HUES6 (cell line): ENCODE data around the gene NF1.
"Not testable (repeated sequence)": the region's sequence is repeated elsewhere in the genome, so short reads cannot be mapped to it uniquely, and the experiment has no call there.

Experiments
- H3K27ac ChIP-seq: 2 replicates; pipeline ENCODE4 v1.7.0; 2013; ENCODE audit warnings: low read depth, mild to moderate bottlenecking, low read length, inconsistent platforms
- H3K27me3 ChIP-seq: 2 replicates; pipeline ENCODE4 v1.6.1; 2013; ENCODE audit warnings: low read length; ENCODE audit not compliant: control insufficient read depth, insufficient read depth
- H3K36me3 ChIP-seq: 2 replicates; pipeline ENCODE4 v1.6.1; 2013; ENCODE audit warnings: low read length; ENCODE audit not compliant: control insufficient read depth, insufficient read depth
- H3K4me1 ChIP-seq: 2 replicates; pipeline ENCODE4 v1.6.1; 2013; ENCODE audit warnings: low read length; ENCODE audit not compliant: control insufficient read depth, insufficient read depth
- H3K4me3 ChIP-seq: 2 replicates; pipeline ENCODE4 v1.5.1; 2013; ENCODE audit warnings: low read depth, low read length
- H3K9ac ChIP-seq: one replicate; pipeline ENCODE4 v1.6.1; 2013; ENCODE audit warnings: mild to moderate bottlenecking, low read length
- H3K9me3 ChIP-seq: 2 replicates; pipeline ENCODE4 v1.6.1; 2013; ENCODE audit warnings: low read depth, low read length; ENCODE audit not compliant: control insufficient read depth, insufficient read depth

The NF1 gene

GRCh38 chr17:31369266-31369665 lies 274.5 kb downstream of the NF1 start:
- H3K4me3 ChIP-seq, result no peak overlapping the region
- H3K9me3 ChIP-seq, result no peaks in the 10 kb centered on the region
- H3K36me3 ChIP-seq, result peaks cover 11% of the 10 kb centered on the region
- no peaks in the 10 kb centered on the region for H3K27me3 ChIP-seq
- H3K4me1 ChIP-seq, result no peaks in the 10 kb centered on the region
- H3K27ac ChIP-seq, result no peak overlapping the region
- no peak overlapping the region for H3K9ac ChIP-seq

GRCh38 chr17:31371511-31372097 lies 276.8 kb downstream of the NF1 start:
- Histone ChIP-seq H3K4me1 (no peaks in the 10 kb centered on the region), H3K27me3 (no peaks in the 10 kb centered on the region), H3K9me3 (no peaks in the 10 kb centered on the region), H3K36me3 (peaks cover 11% of the 10 kb centered on the region; the same call in 1 of the 2 replicates), H3K9ac (no peak overlapping the region), H3K4me3 (no peak overlapping the region), H3K27ac (no peak overlapping the region)

GRCh38 chr17:31373150-31374093 lies 278.6 kb downstream of the NF1 start:
- Histone ChIP-seq H3K9ac (no peak overlapping the region), H3K4me1 (peaks cover 4% of the 10 kb centered on the region), H3K4me3 (no peak overlapping the region), H3K9me3 (no peaks in the 10 kb centered on the region), H3K27ac (no peak overlapping the region), H3K36me3 (peaks cover 8% of the 10 kb centered on the region; the same call in 1 of the 2 replicates), H3K27me3 (no peaks in the 10 kb centered on the region)

- Histone ChIP-seq H3K9me3 (no peaks in the 10 kb centered on the region), H3K9ac (no peak overlapping the region), H3K27me3 (no peaks in the 10 kb centered on the region), H3K36me3 (peaks cover 8% of the 10 kb centered on the region; the same call in 1 of the 2 replicates), H3K4me1 (peaks cover 10% of the 10 kb centered on the region), H3K4me3 (no peak overlapping the region), H3K27ac (no peak overlapping the region)
Measured at GRCh38 chr17:31374094-31374447, 279.3 kb downstream of the NF1 start.

GRCh38 chr17:31374503-31374902 lies 279.7 kb downstream of the NF1 start:
- Histone ChIP-seq H3K4me1 (peaks cover 10% of the 10 kb centered on the region), H3K27ac (no peak overlapping the region), H3K9ac (no peak overlapping the region), H3K9me3 (no peaks in the 10 kb centered on the region), H3K36me3 (peaks cover 8% of the 10 kb centered on the region; the same call in 1 of the 2 replicates), H3K27me3 (no peaks in the 10 kb centered on the region), H3K4me3 (no peak overlapping the region)

- Histone ChIP-seq H3K27me3 (no peaks in the 10 kb centered on the region), H3K27ac (no peak overlapping the region), H3K4me3 (no peak overlapping the region), H3K36me3 (peaks cover 5% of the 10 kb centered on the region; the same call in 1 of the 2 replicates), H3K9ac (no peak overlapping the region), H3K4me1 (peaks cover 10% of the 10 kb centered on the region), H3K9me3 (no peaks in the 10 kb centered on the region)
Measured at GRCh38 chr17:31378638-31379037, 283.9 kb downstream of the NF1 start.

GRCh38 chr17:31379597-31380205 lies 284.9 kb downstream of the NF1 start:
- Histone ChIP-seq H3K9me3 (no peaks in the 10 kb centered on the region), H3K27me3 (no peaks in the 10 kb centered on the region), H3K4me3 (no peak overlapping the region), H3K4me1 (peaks cover 10% of the 10 kb centered on the region), H3K36me3 (no peaks in the 10 kb centered on the region), H3K27ac (no peak overlapping the region), H3K9ac (no peak overlapping the region)

GRCh38 chr17:31381165-31381668 lies 286.4 kb downstream of the NF1 start:
- Histone ChIP-seq H3K4me3 (no peak overlapping the region), H3K9ac (no peak overlapping the region)

GRCh38 chr17:31382668-31383275 lies 288.0 kb downstream of the NF1 start:
- not testable (repeated sequence) for H3K4me3 ChIP-seq, H3K9ac ChIP-seq

More at GRCh38 chr17:31381165-31381668, 286.4 kb downstream of the NF1 start:
- Histone ChIP-seq H3K36me3 (no peaks in the 10 kb centered on the region), H3K27ac (no peak overlapping the region), H3K4me1 (peaks cover 10% of the 10 kb centered on the region), H3K27me3 (no peaks in the 10 kb centered on the region), H3K9me3 (no peaks in the 10 kb centered on the region)

GRCh38 chr17:31383488-31383887 lies 288.7 kb downstream of the NF1 start:
- H3K9me3 ChIP-seq, H3K36me3 ChIP-seq, H3K27me3 ChIP-seq, H3K4me3 ChIP-seq, H3K4me1 ChIP-seq, H3K27ac ChIP-seq, H3K9ac ChIP-seq: not testable (repeated sequence)

More at GRCh38 chr17:31382668-31383275, 288.0 kb downstream of the NF1 start:
- not testable (repeated sequence) for H3K27ac ChIP-seq, H3K36me3 ChIP-seq, H3K27me3 ChIP-seq, H3K9me3 ChIP-seq
- H3K4me1 ChIP-seq, result peaks cover 10% of the 10 kb centered on the region
